ENCODE measurements around the gene TRPT1.

TRPT1 gene, protein sequence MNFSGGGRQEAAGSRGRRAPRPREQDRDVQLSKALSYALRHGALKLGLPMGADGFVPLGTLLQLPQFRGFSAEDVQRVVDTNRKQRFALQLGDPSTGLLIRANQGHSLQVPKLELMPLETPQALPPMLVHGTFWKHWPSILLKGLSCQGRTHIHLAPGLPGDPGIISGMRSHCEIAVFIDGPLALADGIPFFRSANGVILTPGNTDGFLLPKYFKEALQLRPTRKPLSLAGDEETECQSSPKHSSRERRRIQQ

DNA sequence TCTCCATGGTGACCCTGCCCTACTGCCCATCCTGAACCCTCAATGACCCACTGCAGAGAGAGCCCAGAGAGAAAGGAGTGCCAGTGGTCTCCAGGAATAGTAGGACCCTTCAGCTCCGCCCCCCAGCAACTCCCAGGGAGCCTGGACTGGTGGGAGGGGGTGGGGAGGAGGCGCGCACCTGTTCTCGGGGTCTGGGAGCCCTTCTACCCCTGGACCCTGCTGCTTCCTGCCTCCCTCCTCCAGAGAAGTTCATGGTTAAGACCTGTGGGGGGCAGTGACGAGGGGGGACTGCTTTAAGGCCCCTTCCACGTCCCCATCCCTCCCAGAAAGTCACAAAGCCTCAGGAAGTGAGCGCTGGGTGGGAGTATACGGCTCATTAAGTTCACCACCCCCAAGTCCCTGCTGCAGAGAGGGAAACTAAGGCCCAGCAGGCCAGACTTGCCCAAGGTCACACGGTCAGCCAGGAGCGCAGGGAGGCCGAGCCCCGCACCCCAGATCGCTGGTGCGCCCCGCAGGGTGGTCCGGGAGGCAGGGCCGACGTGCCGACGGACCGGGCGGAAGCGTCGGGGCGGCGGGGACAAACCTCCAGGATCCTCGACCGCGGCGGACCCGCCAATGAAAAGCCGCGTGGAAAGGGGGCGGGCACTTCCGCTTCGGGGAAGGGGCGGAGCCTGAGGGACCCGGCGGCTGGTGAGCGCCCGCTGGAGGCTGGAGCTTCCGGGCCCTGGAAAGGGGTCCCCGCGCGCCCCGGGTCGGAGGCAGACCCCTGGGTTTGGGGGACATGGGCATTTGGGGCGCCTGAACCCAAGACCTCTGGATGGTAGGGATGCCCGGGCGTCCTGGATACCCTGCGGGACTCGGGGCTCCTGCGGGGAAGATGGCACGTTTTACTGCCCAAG is at the start of gene TRPT1, which contains the start of gene NUDT22:
Gene TRPT1 (minus strand): TSS at position 579 of the 899 bp plus-strand sequence. CDS start 326 bp downstream, at position 253.
Gene NUDT22 (plus strand): TSS at position 667 of the 899 bp plus-strand sequence. CDS start 379 bp downstream, outside the sequence.
- DNase-seq (ENCODE audit: low read depth), result no peak

DNA sequence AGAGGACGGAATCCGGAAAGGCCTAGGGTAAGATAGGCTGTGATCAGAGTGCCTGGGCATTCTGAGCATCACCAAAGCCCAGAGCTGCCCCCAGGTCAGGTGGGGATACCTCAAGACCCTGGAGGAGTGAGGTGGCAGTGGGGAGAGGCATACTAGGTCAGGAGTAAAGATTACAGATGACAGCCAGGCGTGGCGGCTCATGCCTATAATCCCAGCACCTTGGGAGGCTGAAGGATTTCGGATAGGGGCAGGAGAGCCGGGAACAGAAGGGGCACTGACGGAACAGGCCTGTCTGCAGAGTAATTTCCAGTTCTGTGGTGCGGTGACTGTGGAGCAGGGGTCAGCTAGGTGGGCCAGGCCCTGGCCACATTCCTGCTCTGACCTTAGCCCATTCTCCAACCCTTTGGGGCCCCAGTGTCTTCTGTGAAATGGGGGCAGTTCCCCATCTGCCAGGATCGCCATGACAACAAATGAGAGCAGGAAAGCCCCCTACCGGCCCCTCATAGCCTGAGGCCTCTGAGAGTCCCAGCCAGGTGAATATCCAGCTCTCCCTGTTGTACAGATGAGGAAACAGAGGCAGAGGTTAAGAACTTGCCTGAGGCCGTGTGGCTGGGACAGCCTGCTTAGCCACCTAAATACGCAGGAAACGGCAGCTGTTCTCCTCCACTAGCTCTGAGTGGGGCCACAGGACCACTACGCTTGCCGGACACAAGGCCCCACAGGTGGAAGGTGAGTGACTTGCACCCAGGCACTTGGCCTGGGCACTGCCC is 49.2 kb upstream of the TRPT1 start:
- no peak for DNase-seq (ENCODE audit: low read depth)

DNA sequence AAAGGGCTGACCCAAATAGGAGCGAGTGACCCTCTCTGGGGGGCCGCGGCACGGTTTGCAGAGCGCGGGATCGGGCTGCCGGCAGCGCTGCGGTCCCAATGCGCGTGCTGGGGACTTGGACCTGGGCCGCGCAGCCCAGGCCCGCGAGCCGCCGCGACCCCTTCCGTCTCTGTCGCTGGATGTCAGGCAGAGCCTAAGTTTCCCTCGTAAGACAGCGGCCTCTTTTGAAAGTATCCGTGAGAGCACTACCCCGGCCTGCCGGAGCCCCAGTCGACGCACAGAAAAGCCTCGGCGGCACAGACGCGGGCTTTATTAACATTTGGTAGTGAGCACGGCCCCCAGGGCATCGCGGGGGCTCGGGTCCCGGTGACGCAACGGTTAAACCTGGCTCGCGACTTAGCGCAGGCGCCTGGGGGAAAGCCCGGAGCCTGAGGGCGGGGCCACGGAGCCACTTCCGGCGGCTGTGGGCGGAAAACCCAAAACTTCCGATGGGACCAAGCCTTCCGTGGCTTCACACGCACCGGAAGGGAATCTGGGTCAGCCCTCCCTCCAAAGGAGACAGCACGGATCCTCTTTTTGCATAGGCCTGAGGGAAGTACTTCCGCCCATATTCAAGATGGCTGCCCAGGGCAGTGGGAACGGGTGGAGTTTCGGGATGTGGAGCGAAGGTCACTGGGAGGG is 43.7 kb upstream of the TRPT1 start:
- DNase-seq (ENCODE audit: low read depth), result peak; percentile 99

DNA sequence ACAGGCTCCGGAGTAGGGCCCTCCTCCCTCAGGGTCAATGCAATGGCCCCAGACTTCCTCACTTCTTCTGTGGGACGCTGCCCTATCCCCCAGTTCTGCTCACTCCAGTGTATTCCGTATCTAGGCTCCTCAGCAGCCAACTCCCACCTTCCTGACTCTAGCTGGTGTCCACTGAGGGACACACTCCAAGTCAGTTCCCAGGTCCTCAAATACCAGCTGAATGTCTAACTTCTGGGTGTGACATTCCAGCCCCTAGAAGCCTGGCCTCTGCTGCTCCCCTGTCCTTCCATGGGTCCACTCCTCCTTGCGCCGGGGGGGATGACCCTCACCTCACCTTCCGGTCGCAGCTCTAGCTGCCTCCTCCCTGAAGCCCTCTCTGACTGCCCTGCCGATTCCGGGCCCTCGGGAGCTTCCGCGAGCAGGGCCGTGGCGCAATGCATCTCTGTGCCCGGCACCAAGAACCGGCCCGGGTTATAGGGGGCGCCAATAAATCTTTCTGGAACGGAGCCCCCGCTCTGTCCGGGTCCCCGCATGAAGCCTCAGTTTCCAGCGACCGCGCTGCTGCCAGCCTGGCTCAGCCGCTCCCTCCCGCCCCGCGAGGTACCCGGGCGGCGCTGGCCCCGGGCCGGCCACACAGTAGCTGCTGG is 43.0 kb upstream of the TRPT1 start:
- DNase-seq (ENCODE audit: low read depth), result no peak

DNA sequence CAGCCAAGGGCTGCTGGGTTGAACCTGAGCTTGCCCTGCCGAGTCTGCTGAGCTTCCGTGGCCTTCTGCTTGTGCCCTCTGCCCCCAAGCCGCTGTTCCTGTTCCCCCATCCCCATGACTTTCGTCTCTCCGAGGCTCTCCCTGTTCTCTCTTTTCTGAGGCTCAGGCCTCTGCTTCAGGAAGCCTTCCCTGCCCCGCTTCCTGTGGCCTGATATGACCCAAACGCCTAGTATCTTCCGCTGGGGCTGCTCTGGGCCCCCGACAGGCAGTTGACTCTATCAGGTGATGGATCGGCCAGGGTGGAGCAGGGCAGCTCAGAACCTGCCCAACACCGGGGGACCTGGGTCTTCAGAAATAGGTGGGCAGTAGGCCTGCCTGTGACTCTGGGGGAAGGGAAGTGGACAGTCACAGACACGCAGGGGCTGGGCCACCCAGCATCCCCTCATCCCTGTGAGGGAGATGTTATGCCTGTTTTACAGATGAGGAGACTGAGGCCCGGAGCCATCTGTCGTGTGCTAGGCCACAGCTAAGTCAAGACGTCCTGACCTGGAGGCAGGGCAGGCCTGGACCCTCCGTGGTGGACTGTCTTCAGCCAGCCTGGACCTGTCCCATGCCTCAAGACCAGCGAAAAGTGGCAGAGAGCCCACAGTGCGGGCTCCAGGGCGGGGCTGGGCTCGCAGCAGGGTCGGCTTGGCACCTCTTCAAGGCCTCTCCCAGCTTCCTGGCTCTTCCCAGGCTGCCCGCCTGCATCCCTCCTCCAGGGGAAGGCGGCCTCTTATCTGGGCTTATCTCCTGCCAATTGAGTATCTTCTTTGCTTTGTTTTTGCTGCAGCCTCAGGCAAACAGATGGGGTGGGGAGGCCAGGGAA is 42.3 kb upstream of the TRPT1 start:
- DNase-seq (ENCODE audit: low read depth), result no peak

DNA sequence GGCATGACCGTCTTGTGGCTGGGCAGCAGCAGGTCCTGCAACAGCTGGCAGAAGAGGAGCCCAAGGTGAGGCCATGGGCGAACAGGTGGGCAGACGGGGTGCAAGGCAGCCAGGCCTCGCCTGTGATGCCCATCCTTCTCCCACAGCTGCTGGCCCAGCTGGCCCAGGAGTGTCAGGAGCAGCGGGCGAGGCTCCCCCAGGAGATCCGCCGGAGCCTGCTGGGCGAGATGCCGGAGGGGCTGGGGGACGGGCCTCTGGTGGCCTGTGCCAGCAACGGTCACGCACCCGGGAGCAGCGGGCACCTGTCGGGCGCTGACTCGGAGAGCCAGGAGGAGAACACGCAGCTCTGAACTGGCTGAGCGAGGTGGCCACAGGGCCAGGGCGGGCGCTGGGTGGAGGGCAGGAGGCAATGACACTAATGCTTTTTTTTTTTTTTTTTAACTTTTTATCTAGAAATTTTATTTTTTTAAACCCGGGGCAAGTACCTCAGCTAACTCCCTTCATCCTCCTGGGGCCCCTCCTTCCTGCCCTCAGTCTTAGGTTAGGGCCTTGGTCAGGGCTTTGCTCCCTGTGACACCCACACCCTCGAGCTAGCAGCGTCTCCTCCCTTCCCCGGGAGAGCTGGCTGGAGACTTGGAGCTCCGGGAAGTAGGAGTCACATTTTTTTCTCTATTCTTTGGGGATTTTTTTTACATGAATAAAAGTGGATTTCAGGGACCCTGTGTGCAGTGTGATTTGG is 41.4 kb upstream of the TRPT1 start:
- DNase-seq (ENCODE audit: low read depth), result no peak

DNA sequence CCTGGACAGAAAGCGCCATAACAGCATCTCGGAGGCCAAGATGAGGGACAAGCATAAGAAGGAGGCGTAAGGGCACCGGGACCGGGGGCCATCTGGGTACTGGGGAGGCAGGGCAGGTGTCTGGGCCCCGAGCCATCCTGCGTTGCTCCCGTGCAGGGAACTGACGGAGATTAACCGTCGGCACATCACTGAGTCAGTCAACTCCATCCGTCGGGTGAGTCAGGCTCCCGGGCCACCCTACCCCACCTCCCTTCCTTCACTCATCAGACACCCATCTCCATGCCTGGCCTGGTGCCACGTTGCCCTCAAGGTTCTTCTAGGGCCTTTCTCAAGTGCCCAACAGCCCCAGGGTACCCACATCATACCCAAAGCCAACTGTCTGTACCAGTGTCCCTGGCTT is 40.4 kb upstream of the TRPT1 start:
- DNase-seq (ENCODE audit: low read depth), result no peak

DNA sequence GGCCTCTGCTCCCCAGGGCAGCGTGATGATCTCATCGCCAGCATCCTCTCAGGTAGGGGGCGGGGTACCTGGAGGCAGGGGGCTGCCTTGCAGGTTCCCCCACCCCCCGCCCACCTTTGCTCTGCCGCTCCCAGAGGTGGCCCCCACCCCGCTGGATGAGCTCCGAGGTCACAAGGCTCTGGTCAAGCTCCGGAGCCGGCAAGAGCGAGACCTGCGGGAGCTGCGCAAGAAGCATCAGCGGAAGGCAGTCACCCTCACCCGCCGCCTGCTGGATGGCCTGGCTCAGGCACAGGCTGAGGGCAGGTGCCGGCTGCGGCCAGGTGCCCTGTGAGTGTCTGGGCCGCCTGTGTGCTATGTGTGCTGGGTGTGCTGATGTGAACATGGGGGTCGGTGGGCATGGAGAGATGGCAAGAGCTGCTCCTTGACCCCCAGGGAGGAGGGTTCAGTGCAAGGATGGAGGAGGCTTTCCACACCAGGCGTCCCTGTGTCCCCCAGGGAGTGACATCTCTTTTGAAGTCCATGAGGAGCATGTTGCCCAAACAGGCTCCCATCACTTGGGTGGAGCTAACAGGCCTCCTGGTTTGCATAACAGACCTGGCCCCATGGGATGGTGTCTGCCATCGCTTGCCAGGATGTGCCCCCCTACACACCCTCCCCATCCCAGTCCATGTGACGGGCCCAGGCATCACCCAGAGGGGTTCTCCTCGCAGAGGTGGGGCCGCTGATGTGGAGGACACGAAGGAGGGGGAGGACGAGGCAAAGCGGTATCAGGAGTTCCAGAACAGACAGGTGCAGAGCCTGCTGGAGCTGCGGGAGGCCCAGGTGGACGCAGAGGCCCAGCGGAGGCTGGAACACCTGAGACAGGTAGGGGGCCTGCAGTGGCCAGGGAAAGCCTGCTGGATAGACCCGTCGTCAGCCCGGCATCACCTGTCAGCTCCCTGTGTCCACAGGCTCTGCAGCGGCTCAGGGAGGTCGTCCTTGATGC is 39.5 kb upstream of the TRPT1 start:
- DNase-seq (ENCODE audit: low read depth), result no peak

DNA sequence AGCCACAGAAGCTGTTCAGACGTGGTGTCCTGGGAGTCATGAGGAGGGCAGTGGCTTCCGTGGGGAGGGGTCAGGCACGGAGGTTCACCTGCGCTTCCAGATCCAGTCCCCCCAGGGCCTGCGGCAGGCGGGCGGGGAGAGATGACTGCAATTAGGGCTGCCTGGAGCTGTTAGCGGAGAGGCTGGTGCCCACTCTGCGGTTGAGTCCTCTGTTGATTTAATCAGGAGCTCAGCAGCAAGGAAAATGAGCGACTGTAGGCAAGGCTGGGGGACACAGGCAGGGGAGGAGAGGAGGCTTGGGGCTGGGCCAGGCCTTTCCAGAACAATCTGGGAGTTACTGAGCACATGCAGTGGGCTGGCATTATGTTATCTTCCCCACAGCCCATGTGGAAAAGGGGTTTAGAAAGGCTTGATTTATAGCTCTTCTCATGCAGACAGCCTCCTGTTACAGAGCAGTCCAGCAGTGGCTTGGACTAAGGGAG is 38.4 kb upstream of the TRPT1 start:
- no peak for DNase-seq (ENCODE audit: low read depth)

DNA sequence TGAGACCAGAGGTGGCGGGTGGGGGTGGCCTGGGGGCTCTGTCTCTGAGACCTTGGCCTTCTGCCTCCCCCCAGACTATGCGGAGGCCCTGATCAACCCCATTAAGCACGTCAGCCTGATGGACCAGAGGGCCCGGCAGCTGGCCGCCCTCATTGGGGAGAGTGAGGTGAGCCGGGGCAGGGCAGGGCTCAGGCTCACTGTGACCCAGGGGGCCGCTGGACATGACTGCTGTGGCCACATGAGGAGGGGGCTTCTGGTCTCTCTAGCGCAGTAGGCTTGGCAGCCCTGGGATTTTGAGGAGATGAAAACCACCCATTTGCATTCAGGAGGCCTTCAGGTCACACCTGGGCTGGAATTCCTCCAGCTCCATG is 37.9 kb upstream of the TRPT1 start:
- DNase-seq (ENCODE audit: low read depth), result no peak

DNA sequence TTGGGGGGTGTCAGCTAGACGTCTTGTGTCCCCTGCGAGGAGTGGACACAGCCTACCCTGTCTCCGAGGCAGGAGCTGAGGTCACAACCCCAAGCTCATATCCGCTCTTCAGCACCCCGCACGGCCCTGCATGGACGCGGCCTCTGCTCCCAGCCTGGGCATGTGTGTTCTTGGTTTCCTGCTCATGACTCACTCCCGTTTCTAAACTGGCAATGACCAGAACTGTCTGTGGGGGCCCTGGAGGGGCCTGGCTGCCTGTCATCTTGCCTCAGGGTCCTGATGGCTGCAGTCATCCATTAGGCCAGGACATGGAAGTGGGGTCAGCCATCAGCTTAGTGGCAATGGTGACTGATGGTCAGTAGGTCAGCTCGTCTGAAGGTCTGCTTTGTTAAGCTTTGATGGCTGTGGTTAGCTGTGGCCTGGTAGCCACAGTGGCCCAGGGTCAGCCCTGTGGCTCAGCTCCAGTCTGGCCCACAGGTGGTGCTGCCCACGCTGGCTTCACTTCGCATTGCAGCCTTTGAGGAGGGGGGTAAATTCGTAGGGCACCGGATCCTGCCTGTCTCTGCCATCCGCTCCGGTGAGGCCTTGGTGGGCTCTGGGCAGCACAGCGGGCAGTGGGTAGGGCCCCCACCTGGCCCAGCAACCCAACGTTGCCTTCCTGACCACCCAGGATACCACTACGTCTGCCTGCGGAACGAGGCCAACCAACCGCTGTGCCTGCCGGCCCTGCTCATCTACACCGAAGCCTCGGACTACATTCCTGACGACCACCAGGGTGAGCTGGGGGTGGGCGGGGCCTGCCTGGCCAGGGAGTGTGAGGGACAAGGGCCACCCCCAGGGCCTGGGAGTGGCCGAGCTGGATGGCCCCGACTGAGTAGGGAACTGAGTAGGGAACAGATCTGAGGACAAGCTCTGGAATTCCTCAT is 37.3 kb upstream of the TRPT1 start:
- DNase-seq (ENCODE audit: low read depth), result no peak

DNA sequence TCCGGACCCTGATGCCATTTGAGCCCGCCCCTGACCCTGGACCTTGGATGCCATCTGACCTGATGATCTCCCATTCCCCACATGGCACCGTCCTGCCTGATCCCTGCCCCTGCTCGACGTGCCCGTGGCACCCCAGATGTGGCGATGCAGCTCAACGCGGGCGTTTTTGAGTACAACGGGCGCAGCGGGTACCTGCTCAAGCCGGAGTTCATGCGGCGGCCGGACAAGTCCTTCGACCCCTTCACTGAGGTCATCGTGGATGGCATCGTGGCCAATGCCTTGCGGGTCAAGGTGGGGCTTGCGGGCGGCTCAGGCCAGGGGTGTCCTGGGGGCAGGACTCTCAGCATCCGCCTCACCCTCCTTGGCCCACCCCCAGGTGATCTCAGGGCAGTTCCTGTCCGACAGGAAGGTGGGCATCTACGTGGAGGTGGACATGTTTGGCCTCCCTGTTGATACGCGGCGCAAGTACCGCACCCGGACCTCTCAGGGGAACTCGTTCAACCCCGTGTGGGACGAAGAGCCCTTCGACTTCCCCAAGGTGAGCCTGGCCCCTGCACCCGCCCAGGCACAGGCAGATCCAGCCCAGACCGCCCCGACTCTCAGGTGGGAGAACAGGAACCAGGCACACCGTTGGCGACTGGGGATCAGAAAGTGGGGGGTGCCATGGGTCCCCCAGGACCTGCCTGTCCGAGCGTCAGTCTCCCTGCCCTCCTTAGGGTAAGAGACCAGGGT is 36.5 kb upstream of the TRPT1 start:
- no peak for DNase-seq (ENCODE audit: low read depth)

DNA sequence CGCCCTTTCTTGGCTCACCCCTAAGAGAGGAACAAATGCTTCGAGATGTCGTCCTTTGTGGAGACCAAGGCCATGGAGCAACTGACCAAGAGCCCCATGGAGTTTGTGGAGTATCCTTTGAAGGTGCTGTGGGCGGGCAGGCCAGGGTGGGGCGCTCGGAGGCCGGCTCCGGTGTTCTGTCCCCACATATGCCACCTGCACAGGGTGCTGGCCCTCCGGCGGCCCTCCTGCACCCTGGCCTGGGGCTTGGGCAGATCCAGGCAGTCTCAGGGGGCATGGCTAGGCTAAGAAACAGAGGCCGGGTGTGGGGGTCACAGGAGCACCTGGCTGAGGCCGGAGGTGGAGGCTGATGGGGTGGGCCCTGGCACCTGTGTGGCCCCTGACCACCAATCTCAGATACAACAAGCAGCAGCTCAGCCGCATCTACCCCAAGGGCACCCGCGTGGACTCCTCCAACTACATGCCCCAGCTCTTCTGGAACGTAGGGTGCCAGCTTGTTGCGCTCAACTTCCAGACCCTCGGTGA is 35.6 kb upstream of the TRPT1 start:
- DNase-seq (ENCODE audit: low read depth), result no peak

DNA sequence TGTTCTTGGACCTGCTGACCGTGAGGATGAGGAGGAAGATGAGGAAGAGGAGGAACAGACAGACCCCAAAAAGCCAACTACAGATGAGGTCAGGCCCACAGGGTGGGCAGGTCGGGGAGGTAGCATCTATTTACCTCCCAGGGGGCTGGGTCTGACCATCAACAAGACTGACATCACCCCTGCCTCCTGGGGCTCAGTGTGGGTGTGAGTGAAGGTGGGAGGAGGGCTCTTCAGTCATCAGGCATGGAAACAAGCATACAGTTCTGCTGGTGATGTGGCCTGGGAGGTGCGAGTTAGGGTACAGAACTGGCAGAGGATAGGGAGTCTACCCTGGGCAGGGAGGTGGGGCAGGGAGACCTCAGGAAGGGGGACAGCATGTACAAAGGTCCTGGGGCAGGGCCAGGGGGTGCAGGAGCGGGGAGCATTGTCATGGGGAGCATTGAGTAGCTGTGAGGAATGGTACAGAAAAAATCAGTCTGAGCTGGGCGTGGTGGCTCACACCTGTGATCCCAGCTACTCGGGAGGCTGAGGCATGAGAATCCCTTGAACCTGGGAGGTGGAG is 34.2 kb upstream of the TRPT1 start:
- DNase-seq (ENCODE audit: low read depth), result no peak

DNA sequence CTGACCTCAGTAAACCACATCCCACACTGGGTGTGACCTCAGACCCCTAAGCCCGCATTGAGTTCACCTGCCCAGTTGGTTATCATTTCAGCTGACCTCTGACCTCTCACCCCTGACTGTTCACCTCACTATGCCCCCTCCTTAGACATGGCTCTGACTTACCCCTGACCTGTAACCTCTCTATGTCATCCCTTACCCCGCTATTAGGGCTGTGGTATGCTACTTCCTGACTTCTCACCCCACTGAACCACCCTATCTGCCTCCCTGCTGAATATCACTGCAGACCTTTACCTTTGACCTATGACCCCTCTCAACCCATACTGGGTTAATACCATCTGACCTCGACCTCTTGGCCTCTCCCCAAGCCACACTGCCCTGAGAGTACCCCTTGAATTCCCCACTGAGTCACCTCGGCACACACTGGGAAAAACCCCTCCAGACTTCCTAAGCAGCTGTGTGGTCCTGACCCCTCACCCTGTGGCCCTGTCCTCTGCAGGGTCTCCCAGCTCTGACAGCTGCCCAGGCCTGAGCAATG is 33.6 kb upstream of the TRPT1 start:
- DNase-seq (ENCODE audit: low read depth), result no peak
